Prostate gland (tissue), 2 donors: ENCODE measurements around the gene CXCL1.

Source experiments
- CTCF ChIP-seq, 4 experiments: fragments of 200-600 bp in 2 of 4; fragments of 450-650 bp in 2 of 4; sonication (generic) in 2 of 4; IDR thresholded peaks; 1 replicate in 3 of 4; 2 replicates in 1 of 4; pipeline ENCODE4 v1.5.1; 2016 to 2019; ENCODE audit warnings: antibody characterized with exemption in 4 of 4, mild to moderate bottlenecking in 2 of 4, moderate library complexity in 2 of 4
- POLR2A ChIP-seq: fragments of 450-650 bp; IDR thresholded peaks from one replicate; pipeline ENCODE4 v1.6.1; 2016; ENCODE audit warnings: antibody characterized with exemption, mild to moderate bottlenecking

GRCh38 chr4:73919691-73920090 is 50.5 kb downstream of the CXCL1 start:
- TF ChIP-seq CTCF (IDR thresholded peaks at IDR 0.05) (no peak), POLR2A (no peak)
